HCT116 (cell line): ENCODE results near the gene ZNF398. TPM values are rescaled to one million over a fixed set of nuclear protein-coding genes. Genes with fewer than 3 reads are reported as not detected.

ENCODE experiments used
- ATAC-seq: fragments of 200-7000 bp; cut with Tn5 transposase; 2 replicates; pipeline ENCODE4 v1.9.1; 2020; ENCODE audit warnings: mild to moderate bottlenecking, moderate library complexity
- BruUV-seq: library from RNA; stranded (reverse); fragments of 400-500 nt; replicated peaks from 2 replicates; lab custom pipeline; 2021; lab: Mats Ljungman, UMichigan
- CTCF ChIA-PET: fragments of 300-600 bp; sonication (Branson Sonifier 250); formaldehyde crosslinking; loops from one replicate; lab custom pipeline; 2021; ENCODE audit warnings: antibody characterized with exemption; lab: Charles Lee
- POLR2A ChIA-PET: fragments of 300-600, 350-600 bp; sonication (Branson Sonifier 250); formaldehyde crosslinking; loops from one replicate; lab custom pipeline; 2021; ENCODE audit warnings: antibody characterized with exemption; lab: Charles Lee
- RAD21 ChIA-PET, 2 experiments: fragments of 300-600 bp; sonication (Branson Sonifier 250); formaldehyde crosslinking; loops; one replicate each; lab custom pipeline; 2023; ENCODE audit warnings: low total read pairs in 2 of 2; ENCODE audit not compliant: uncharacterized antibody in 2 of 2, unreplicated experiment in 2 of 2, low non-redundant PET in 1 of 2; lab: Charles Lee
- DNase-seq: peaks from one replicate; pipeline ENCODE4 v3.0.0-alpha.2; 2010; ENCODE audit warnings: low read depth, low spot score
- H2AFZ ChIP-seq: fragments of 200-600 bp; shearing (Covaris generic), sonication (generic); 2 replicates; pipeline ENCODE4 v1.6.1; 2017; ENCODE audit warnings: low read depth, mixed run types, mixed read lengths, antibody characterized with exemption, low read length; ENCODE audit not compliant: poor library complexity, severe bottlenecking
- H3K27ac ChIP-seq: 2 replicates; pipeline ENCODE4 v1.5.1; 2012; ENCODE audit warnings: low read depth, low read length
- H3K27me3 ChIP-seq: fragments of 200-600 bp; sonication (generic); 2 replicates; pipeline ENCODE4 v1.6.1; 2016; ENCODE audit warnings: mixed run types, low read length, mixed read lengths; ENCODE audit not compliant: insufficient read depth
- H3K36me3 ChIP-seq, 2 experiments: fragments of 200-500 bp in 1 of 2; fragments of 200-600 bp in 1 of 2; sonication (Bioruptor generic) in 1 of 2; sonication (generic) in 1 of 2; 2 replicates each; pipeline versions ENCODE4 v1.5.1 to v1.6.1; 2014 to 2016; ENCODE audit warnings: low read length in 2 of 2, inconsistent platforms in 1 of 2, mixed read lengths in 1 of 2, mixed run types in 1 of 2; ENCODE audit not compliant: insufficient read depth in 2 of 2, control insufficient read depth in 1 of 2
- H3K4me1 ChIP-seq, 2 experiments: fragments of 200-600 bp in 1 of 2; sonication (generic) in 1 of 2; 2 replicates each; pipeline versions ENCODE4 v1.5.1 to v1.6.1; 2012 to 2017; ENCODE audit warnings: low read length in 2 of 2, inconsistent platforms in 1 of 2, mild to moderate bottlenecking in 1 of 2, mixed read lengths in 1 of 2, mixed run types in 1 of 2, moderate library complexity in 1 of 2; ENCODE audit not compliant: insufficient read depth in 2 of 2, control insufficient read depth in 1 of 2
- H3K4me2 ChIP-seq: fragments of 200-600 bp; sonication (generic); 2 replicates; pipeline ENCODE4 v1.6.1; 2017; ENCODE audit warnings: mixed run types, low read length, mixed read lengths
- H3K4me3 ChIP-seq, 2 experiments: fragments of 200-600 bp in 1 of 2; sonication (generic) in 1 of 2; replicated peaks in 1 of 2; 2 replicates each; pipeline ENCODE4 v1.5.1; 2011 to 2016; ENCODE audit warnings: low read length in 2 of 2, control low read depth in 1 of 2, low read depth in 1 of 2, mild to moderate bottlenecking in 1 of 2, mixed read lengths in 1 of 2, mixed run types in 1 of 2
- H3K79me2 ChIP-seq: fragments of 200-600 bp; sonication (generic); 2 replicates; pipeline ENCODE4 v1.6.1; 2017; ENCODE audit warnings: mild to moderate bottlenecking, mixed run types, low read length, moderate library complexity, mixed read lengths; ENCODE audit not compliant: insufficient read depth
- H3K9ac ChIP-seq: fragments of 200-600 bp; sonication (generic); 2 replicates; pipeline ENCODE4 v1.6.1; 2016; ENCODE audit warnings: low read length, mixed read lengths
- H3K9me2 ChIP-seq: fragments of 200-600 bp; sonication (generic), shearing (Covaris generic); 2 replicates; pipeline ENCODE4 v1.6.1; 2017; ENCODE audit warnings: mixed run types, mild to moderate bottlenecking, moderate library complexity; ENCODE audit not compliant: insufficient read depth
- H3K9me3 ChIP-seq, 2 experiments: fragments of 200-500 bp in 1 of 2; fragments of 200-600 bp in 1 of 2; sonication (Bioruptor generic) in 1 of 2; sonication (generic) in 1 of 2; 2 replicates each; pipeline ENCODE4 v1.6.1; 2014 to 2017; ENCODE audit warnings: low read length in 2 of 2, mixed read lengths in 2 of 2, inconsistent platforms in 1 of 2, low read depth in 1 of 2, mild to moderate bottlenecking in 1 of 2, mixed run types in 1 of 2, moderate library complexity in 1 of 2; ENCODE audit not compliant: control insufficient read depth in 1 of 2, insufficient read depth in 1 of 2
- H4K20me1 ChIP-seq: fragments of 200-600 bp; sonication (generic), shearing (Covaris generic); 2 replicates; pipeline ENCODE4 v1.6.1; 2017; ENCODE audit warnings: mixed run types, mild to moderate bottlenecking, moderate library complexity; ENCODE audit not compliant: insufficient read depth
- ELF1 ChIP-seq: IDR thresholded peaks from 2 replicates; pipeline ENCODE4 v1.6.1; 2012; ENCODE audit warnings: low read depth, borderline replicate concordance
- EZH2 ChIP-seq: fragments of 200-600 bp; sonication (generic); IDR thresholded peaks from 2 replicates; pipeline ENCODE4 v1.6.1; 2017; ENCODE audit warnings: antibody characterized with exemption, mixed run types
- FOSL1 ChIP-seq: IDR thresholded peaks from 2 replicates; pipeline ENCODE4 v1.6.1; 2012; ENCODE audit warnings: low read depth
- POLR2A ChIP-seq: IDR thresholded peaks from 2 replicates; pipeline ENCODE4 v1.7.0; 2011; ENCODE audit warnings: borderline replicate concordance; ENCODE audit not compliant: insufficient read depth, insufficient read length; ENCODE audit errors: extremely low read depth
- SIN3A ChIP-seq: IDR thresholded peaks from 2 replicates; pipeline ENCODE4 v1.6.1; 2012; ENCODE audit warnings: low read depth
- SRF ChIP-seq: IDR thresholded peaks from 2 replicates; pipeline ENCODE4 v1.6.1; 2012; ENCODE audit warnings: low read depth
- ZNF274 ChIP-seq: fragments of 200-500 bp; sonication (Bioruptor generic); IDR thresholded peaks from 2 replicates; pipeline ENCODE4 v1.6.1; 2014; ENCODE audit warnings: mild to moderate bottlenecking, low read depth, low read length, inconsistent platforms
- intact Hi-C: fragments of 100-400 bp; cut with micrococcal nuclease; formaldehyde crosslinking; loops from 2 replicates; pipeline ENCODE4 v1.10.0; 2022
- total RNA-seq: library from RNA; stranded (reverse); gene quantifications from one replicate; pipeline ENCODE4 v1.2.1, GENCODE V29; 2021; ENCODE audit not compliant: unreplicated experiment
- TF ChIP-seq, protein P1 (sequence below): IDR thresholded peaks from 2 replicates; pipeline ENCODE4 v1.6.1; 2012; ENCODE audit warnings: low read depth
- TF ChIP-seq, protein P2 (sequence below), 3 experiments: fragments of 200-600 bp in 1 of 3; sonication (generic) in 1 of 3; IDR thresholded peaks in 2 of 3; conservative IDR thresholded peaks in 1 of 3; 2 replicates each; pipeline ENCODE4 v1.5.1; 2012 to 2017; ENCODE audit warnings: low read depth in 2 of 3, low read length in 2 of 3, antibody characterized with exemption in 1 of 3, borderline replicate concordance in 1 of 3, control low read depth in 1 of 3, mild to moderate bottlenecking in 1 of 3, mixed read lengths in 1 of 3, mixed run types in 1 of 3, moderate library complexity in 1 of 3; ENCODE audit not compliant: insufficient read depth in 1 of 3
- TF ChIP-seq, protein P3 (sequence below): IDR thresholded peaks from 2 replicates; pipeline ENCODE4 v1.6.1; 2012
- TF ChIP-seq, protein P4 (sequence below): IDR thresholded peaks from 2 replicates; pipeline ENCODE4 v1.6.1; 2012

ZNF398 gene
- total RNA-seq, 1 experiment from 2014 or later = 14.1 TPM

DNA sequence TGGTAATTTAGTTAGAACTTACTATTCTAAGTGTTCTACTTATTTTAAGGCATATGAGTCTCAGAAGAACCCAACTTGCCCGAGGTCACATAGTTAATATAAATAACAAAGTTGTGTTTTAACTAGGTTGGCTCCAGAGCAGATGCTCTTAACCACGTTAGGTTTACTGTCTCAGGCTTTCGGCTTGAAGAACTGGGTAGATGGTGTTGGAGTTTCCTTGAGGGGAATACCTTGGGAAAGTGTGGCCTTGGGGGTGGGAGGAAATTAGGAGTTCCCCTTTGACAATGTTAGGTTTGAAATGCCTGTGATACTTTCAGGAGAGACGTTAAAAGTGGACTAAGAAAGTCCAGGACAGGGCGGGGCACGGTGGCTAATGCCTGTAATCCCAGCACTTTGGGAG, 9.6 kb downstream of the ZNF398 start:
- peaks cover 62% of the 10 kb centered on the region for H3K79me2 ChIP-seq
- CTCF ChIA-PET = interaction anchor here (0.7 kb wide), 1 partner anchor 29 kb away, joined by 3 read pairs; no protein-coding TSS in a partner anchor
- no peak for DNase-seq
- BruUV-seq = no TSS peak
- no peaks in the 10 kb centered on the region for H4K20me1 ChIP-seq
- peaks cover 8 to 20% of the 10 kb centered on the region in 2 experiments for H3K4me1 ChIP-seq
- no peak overlapping the region for H3K27ac ChIP-seq
- intact Hi-C loops = no loop called here
- H3K27me3 ChIP-seq = no peaks in the 10 kb centered on the region
- TF ChIP-seq, protein P1, sequence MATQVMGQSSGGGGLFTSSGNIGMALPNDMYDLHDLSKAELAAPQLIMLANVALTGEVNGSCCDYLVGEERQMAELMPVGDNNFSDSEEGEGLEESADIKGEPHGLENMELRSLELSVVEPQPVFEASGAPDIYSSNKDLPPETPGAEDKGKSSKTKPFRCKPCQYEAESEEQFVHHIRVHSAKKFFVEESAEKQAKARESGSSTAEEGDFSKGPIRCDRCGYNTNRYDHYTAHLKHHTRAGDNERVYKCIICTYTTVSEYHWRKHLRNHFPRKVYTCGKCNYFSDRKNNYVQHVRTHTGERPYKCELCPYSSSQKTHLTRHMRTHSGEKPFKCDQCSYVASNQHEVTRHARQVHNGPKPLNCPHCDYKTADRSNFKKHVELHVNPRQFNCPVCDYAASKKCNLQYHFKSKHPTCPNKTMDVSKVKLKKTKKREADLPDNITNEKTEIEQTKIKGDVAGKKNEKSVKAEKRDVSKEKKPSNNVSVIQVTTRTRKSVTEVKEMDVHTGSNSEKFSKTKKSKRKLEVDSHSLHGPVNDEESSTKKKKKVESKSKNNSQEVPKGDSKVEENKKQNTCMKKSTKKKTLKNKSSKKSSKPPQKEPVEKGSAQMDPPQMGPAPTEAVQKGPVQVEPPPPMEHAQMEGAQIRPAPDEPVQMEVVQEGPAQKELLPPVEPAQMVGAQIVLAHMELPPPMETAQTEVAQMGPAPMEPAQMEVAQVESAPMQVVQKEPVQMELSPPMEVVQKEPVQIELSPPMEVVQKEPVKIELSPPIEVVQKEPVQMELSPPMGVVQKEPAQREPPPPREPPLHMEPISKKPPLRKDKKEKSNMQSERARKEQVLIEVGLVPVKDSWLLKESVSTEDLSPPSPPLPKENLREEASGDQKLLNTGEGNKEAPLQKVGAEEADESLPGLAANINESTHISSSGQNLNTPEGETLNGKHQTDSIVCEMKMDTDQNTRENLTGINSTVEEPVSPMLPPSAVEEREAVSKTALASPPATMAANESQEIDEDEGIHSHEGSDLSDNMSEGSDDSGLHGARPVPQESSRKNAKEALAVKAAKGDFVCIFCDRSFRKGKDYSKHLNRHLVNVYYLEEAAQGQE = no peak
- TF ChIP-seq, protein P2, sequence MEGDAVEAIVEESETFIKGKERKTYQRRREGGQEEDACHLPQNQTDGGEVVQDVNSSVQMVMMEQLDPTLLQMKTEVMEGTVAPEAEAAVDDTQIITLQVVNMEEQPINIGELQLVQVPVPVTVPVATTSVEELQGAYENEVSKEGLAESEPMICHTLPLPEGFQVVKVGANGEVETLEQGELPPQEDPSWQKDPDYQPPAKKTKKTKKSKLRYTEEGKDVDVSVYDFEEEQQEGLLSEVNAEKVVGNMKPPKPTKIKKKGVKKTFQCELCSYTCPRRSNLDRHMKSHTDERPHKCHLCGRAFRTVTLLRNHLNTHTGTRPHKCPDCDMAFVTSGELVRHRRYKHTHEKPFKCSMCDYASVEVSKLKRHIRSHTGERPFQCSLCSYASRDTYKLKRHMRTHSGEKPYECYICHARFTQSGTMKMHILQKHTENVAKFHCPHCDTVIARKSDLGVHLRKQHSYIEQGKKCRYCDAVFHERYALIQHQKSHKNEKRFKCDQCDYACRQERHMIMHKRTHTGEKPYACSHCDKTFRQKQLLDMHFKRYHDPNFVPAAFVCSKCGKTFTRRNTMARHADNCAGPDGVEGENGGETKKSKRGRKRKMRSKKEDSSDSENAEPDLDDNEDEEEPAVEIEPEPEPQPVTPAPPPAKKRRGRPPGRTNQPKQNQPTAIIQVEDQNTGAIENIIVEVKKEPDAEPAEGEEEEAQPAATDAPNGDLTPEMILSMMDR (IDR thresholded peaks at IDR 0.05 in 2 of 3, conservative IDR thresholded peaks at IDR 0.05 in 1 of 3; ENCODE audit: borderline replicate concordance in 1 of 3, insufficient read depth in 1 of 3, low read depth in 2 of 3, low read length in 2 of 3) = no peak
- TF ChIP-seq, protein P3, sequence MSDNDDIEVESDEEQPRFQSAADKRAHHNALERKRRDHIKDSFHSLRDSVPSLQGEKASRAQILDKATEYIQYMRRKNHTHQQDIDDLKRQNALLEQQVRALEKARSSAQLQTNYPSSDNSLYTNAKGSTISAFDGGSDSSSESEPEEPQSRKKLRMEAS = no peak
- TF ChIP-seq ZNF274 = no peak
- TF ChIP-seq EZH2 = no peak
- no peak for TF ChIP-seq SIN3A
- TF ChIP-seq SRF = no peak
- no peak for TF ChIP-seq ELF1
- no peak for TF ChIP-seq POLR2A
- TF ChIP-seq FOSL1 = no peak
- TF ChIP-seq, protein P4, sequence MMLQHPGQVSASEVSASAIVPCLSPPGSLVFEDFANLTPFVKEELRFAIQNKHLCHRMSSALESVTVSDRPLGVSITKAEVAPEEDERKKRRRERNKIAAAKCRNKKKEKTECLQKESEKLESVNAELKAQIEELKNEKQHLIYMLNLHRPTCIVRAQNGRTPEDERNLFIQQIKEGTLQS = no peak
- TF ChIP-seq, all 23 proteins: peak for 0
- H3K9me2 ChIP-seq = no peaks in the 10 kb centered on the region
- H2AFZ ChIP-seq = no peak overlapping the region
- H3K9ac ChIP-seq = no peak overlapping the region
- ATAC-seq = no peak
- no peak overlapping the region for H3K4me3 ChIP-seq
- POLR2A ChIA-PET = no interaction called here
- no peak overlapping the region for H3K4me2 ChIP-seq
- no peaks in the 10 kb centered on the region for H3K9me3 ChIP-seq
- RAD21 ChIA-PET = no interaction called here
- peaks cover 0 to 2% of the 10 kb centered on the region in 2 experiments; a peak in 3 of 4 replicates for H3K36me3 ChIP-seq
